NCI-H2081 (cell line): Measurements from ENCODE around the gene SLC23A3.
A peak's percentile ranks its signal among the peaks of the same experiment; 100 is the strongest.
"Not testable (repeated sequence)": the region's sequence is repeated elsewhere in the genome, so short reads cannot be mapped to it uniquely, and the experiment has no call there.

Experiments
- DNase-seq, 2 experiments: peaks; one replicate each; lab custom pipeline; 2025; lab: John Stamatoyannopoulos, UW

The SLC23A3 gene

GRCh38 chr2:219205165-219205538 lies 35.3 kb upstream of the SLC23A3 start:
- no peak for DNase-seq

- DNase-seq = no peak
These were observed 34.8 kb upstream of the SLC23A3 start for GRCh38 chr2:219204425-219205164.

GRCh38 chr2:219201331-219201730 lies 31.5 kb upstream of the SLC23A3 start:
- not testable (repeated sequence) for DNase-seq

- not testable (repeated sequence) for DNase-seq
These were observed 30.9 kb upstream of the SLC23A3 start for GRCh38 chr2:219200502-219201326.

- DNase-seq = no peak
These were observed 29.8 kb upstream of the SLC23A3 start for GRCh38 chr2:219199470-219200211.

GRCh38 chr2:219198974-219199373 lies 29.1 kb upstream of the SLC23A3 start:
- DNase-seq = no peak

- no peak for DNase-seq
These were observed 27.6 kb upstream of the SLC23A3 start for GRCh38 chr2:219197388-219197787.

GRCh38 chr2:219186754-219187456 lies 17.1 kb upstream of the SLC23A3 start:
- no peak for DNase-seq

- DNase-seq = no peak
These were observed 14.3 kb upstream of the SLC23A3 start for GRCh38 chr2:219184121-219184520.

- no peak for DNase-seq
These were observed 13.4 kb upstream of the SLC23A3 start for GRCh38 chr2:219183151-219183772.

- DNase-seq = no peak
These were observed 12.7 kb upstream of the SLC23A3 start for GRCh38 chr2:219182331-219183150.

- no peak for DNase-seq
These were observed 11.7 kb upstream of the SLC23A3 start for GRCh38 chr2:219181531-219181930.

- DNase-seq = no peak
These were observed 11.1 kb upstream of the SLC23A3 start for GRCh38 chr2:219180961-219181360.

GRCh38 chr2:219179601-219180465 lies 10.0 kb upstream of the SLC23A3 start:
- no peak for DNase-seq

- DNase-seq = peak in 1 of 2 experiments; percentile 35
These were observed 8.7 kb upstream of the SLC23A3 start for GRCh38 chr2:219178377-219179175.

GRCh38 chr2:219177552-219178376 lies 7.9 kb upstream of the SLC23A3 start, which contains the start of gene RETREG2:
Gene RETREG2 (plus strand): TSS chr2:219178275. CDS start chr2:219178353, 78 bp downstream.
- peak; percentile 78 to 85 for DNase-seq

GRCh38 chr2:219176818-219177551 lies 7.2 kb upstream of the SLC23A3 start, which contains the start of gene CNPPD1:
Gene CNPPD1 (minus strand): TSS chr2:219176925. CDS start chr2:219176828, 97 bp downstream.
- DNase-seq = peak; percentile 84 to 88
